Fibroblast of villous mesenchyme (primary cell): ENCODE data around the gene LCE1B. TPM values are rescaled to one million over a fixed set of nuclear protein-coding genes. Genes with fewer than 3 reads are reported as not detected.

Experiments
- DNase-seq: peaks from one replicate; pipeline ENCODE4 v3.0.0-alpha.2; 2010; ENCODE audit warnings: low read depth
- H3K4me3 ChIP-seq: 2 replicates; pipeline ENCODE4 v1.5.1; 2011; ENCODE audit warnings: low read depth, mild to moderate bottlenecking, low read length
- total RNA-seq: library from RNA; depleted of rRNA; stranded (reverse); fragments of >200 nt; gene quantifications from 2 replicates; pipeline ENCODE4 v1.2.3, GENCODE V29; 2012
- TF ChIP-seq, protein P1 (sequence below): IDR thresholded peaks from 2 replicates; pipeline ENCODE4 v1.5.1; 2012; ENCODE audit warnings: low read depth, mild to moderate bottlenecking, low read length; ENCODE audit not compliant: insufficient read depth

LCE1B gene
- total RNA-seq, 1 donor, result not detected

DNA sequence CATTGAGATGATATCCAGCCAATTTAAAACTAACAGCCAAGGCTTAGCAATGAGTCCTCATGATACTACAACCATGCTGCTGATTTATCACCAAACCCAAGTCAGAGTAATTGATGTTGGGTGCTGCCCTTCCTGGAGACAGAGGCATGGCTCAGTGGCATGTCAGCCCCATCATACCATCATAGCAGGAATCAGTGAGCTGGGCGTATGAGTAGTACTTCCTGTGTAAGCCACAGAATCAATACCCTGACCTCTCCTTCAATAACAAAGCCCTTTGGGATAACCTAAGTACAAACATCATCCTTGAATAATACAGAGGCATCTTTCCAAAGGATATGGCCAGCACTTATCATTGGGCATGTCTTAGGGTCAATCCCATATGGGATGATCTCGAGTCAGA is 28.7 kb upstream of the LCE1B start:
- TF ChIP-seq, protein P1, sequence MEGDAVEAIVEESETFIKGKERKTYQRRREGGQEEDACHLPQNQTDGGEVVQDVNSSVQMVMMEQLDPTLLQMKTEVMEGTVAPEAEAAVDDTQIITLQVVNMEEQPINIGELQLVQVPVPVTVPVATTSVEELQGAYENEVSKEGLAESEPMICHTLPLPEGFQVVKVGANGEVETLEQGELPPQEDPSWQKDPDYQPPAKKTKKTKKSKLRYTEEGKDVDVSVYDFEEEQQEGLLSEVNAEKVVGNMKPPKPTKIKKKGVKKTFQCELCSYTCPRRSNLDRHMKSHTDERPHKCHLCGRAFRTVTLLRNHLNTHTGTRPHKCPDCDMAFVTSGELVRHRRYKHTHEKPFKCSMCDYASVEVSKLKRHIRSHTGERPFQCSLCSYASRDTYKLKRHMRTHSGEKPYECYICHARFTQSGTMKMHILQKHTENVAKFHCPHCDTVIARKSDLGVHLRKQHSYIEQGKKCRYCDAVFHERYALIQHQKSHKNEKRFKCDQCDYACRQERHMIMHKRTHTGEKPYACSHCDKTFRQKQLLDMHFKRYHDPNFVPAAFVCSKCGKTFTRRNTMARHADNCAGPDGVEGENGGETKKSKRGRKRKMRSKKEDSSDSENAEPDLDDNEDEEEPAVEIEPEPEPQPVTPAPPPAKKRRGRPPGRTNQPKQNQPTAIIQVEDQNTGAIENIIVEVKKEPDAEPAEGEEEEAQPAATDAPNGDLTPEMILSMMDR, result no peak
- no peak for DNase-seq
- H3K4me3 ChIP-seq, result no peak overlapping the region

DNA sequence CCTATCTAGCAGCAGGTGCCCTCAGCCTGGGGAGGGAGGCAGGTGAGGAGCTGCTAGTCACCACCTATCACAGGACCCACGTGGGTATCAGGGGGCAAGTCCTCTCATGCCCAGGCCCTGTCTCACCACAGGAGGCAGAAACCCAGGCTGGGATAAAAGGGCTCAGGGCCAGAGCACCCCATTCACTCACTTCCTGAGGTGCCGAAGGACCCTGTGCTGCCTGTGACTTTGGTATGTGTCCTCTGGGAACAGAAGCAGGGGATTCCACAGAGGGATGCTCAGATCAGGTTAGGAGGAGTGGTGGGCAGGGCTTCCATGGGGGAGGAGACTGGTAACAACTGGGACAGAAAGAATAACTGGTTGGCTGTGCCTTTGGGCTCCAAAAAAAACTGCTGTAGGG is 25.7 kb upstream of the LCE1B start, which contains the start of gene LCE1E:
TSS of gene LCE1E (plus strand) at position 181 of the 400 bp plus-strand sequence. CDS start 1,043 bp downstream, outside the sequence.
- no peak within 1 kb of the TSS for H3K4me3 ChIP-seq
- TF ChIP-seq, protein P1, result no peak
- no peak for DNase-seq

DNA sequence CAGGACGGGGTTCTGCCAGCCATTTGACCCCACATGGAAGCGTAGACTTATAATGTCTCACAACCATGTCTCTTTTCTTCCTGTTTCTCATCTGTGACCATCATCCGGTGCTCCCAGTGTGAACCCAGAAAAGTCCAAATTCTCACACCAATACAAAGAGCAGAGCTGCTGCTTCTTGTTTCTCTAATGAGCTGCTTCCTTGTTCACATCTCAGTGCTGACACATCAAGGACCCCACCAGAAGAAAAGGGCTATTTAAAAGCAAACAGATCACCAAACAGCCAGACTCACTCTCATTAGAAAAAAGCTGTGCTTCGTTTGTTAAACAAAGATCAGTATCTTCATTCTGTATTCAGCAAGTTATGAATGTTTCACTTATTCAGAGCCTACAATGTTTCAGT is 16.1 kb upstream of the LCE1B start:
- TF ChIP-seq, protein P1, result no peak
- DNase-seq, result no peak
- H3K4me3 ChIP-seq, result no peak overlapping the region

DNA sequence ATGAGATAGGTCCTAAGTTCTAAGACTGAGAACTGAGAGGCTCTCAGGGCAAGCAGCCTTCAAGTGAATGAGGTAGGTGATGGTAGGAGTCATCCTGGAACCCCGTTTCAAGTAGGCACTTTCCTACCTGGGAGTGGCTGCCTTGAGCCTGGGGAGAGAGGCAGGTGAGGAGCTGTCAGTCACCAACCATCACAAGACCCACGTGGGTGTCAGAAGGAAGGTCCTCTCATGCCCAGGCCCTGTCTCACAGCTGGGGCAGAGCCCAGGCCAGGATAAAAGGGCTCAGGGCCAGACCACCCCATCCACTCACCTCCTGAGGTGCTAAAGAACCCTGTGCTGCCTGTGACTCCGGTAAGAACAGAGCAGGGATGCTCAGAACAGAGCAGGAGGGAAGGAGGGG is 15.3 kb upstream of the LCE1B start, which contains the start of gene LCE1D:
TSS of gene LCE1D (plus strand) at position 301 of the 400 bp plus-strand sequence. CDS start 1,074 bp downstream, outside the sequence.
- TF ChIP-seq, protein P1, result no peak
- no peak for DNase-seq
- H3K4me3 ChIP-seq, result no peak within 1 kb of the TSS

DNA sequence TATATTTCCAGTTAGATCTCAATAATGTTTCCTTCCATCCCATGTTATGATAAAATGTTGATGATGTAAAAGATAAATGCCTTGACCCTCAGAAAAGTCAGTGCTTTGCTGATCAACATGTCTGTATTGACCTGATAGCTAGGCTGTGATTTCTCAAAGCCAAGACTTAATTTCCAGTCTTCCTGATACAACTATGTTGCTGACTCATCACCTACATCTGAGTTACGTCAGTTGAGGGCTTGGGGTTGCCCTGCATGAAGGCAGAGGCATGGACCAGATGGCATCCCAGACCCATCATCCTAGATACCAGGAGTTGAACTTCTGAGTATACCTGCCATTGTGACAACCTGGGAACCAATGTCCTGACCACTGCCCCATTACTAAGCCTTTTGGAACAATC is 10.4 kb upstream of the LCE1B start:
- no peak overlapping the region for H3K4me3 ChIP-seq
- TF ChIP-seq, protein P1, result no peak
- DNase-seq, result no peak

DNA sequence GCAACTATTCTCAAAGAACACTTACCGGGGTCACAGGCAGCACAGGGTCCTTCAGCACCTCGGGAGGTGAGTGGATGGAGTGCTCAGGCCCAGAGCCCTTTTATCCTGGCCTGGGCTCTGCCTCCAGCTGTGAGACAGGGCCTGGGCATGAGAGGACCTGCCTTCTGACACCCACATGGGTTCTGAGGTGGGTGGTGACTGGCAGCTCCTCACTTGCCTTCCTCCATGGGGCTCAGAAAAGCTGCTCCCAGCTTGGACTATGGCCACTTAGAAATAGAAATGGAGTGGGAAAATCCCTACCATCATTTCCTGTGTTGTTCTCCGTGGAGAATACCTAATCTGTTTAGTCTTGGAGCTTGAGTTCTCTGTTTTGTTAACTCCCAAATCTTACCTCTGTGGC is 5.2 kb upstream of the LCE1B start, which contains the start of gene LCE1C:
TSS of gene LCE1C (minus strand) at position 76 of the 400 bp plus-strand sequence. CDS start 1,173 bp downstream, outside the sequence.
- no peak within 1 kb of the TSS for H3K4me3 ChIP-seq
- no peak for DNase-seq
- TF ChIP-seq, protein P1, result no peak

DNA sequence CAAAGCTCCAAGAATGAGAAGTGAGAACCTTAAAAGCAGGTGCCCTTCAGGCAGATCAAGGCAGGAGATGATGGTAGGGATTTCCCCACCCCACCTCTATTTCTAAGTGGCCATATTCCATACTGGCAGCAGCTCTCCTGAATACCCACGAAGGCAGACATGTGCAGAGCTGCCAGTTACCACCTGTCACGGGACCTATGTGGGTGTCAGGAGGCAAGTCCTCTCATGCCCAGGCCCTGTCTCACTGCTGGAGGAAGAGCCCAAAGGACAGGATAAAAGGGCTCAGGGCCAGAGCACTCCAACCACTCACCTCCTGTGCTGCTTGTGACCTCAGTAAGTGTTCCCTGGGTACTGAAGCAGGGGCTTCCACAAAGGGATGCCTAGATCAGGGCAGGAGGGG is 721 bp upstream of the LCE1B start:
- DNase-seq, result no peak
- H3K4me3 ChIP-seq, result no peak overlapping the region
- TF ChIP-seq, protein P1, result no peak
